ENCODE data around the gene ATP6V1B1.

GRCh38 chr2:70984576-70985282 lies 49.0 kb downstream of the ATP6V1B1 start:
- TF ChIP-seq TAF1 (IDR thresholded peaks at IDR 0.05; ENCODE audit: low read depth), result no peak
- no peak; the same call in 1 of the 2 replicates for TF ChIP-seq RAD21 (IDR thresholded peaks at IDR 0.05; ENCODE audit: low read depth)
- TF ChIP-seq REST (IDR thresholded peaks at IDR 0.05; ENCODE audit: low read depth), result no peak
- no peak for TF ChIP-seq MAX (IDR thresholded peaks at IDR 0.05)
- TF ChIP-seq USF1 (IDR thresholded peaks at IDR 0.05), result no peak
- TF ChIP-seq FOXM1 (IDR thresholded peaks at IDR 0.05; ENCODE audit: borderline replicate concordance, low read depth), result no peak
- TF ChIP-seq EGR1 (IDR thresholded peaks at IDR 0.05), result no peak
- TF ChIP-seq EP300 (IDR thresholded peaks at IDR 0.05; ENCODE audit: borderline replicate concordance), result no peak
- TF ChIP-seq NFIC (IDR thresholded peaks at IDR 0.05), result no peak
